Activated CD8-positive, alpha-beta memory T cell treated with anti-CD3 and anti-CD28 coated beads for 48 hours (primary cell): ENCODE measurements around the gene TAS2R16.

Experiments used
- DNase-seq, 3 experiments: peaks; one replicate each; pipeline ENCODE4 v3.0.0-alpha.2; 2020; ENCODE audit warnings: low read depth in 2 of 3, low spot score in 2 of 3

The TAS2R16 gene

GRCh38 chr7:122995600-122995999 lies at the start of gene TAS2R16:
Gene TAS2R16 (minus strand): TSS chr7:122995700. CDS start chr7:122995634, 66 bp downstream.
- DNase-seq = no peak

- no peak for DNase-seq
These were observed 48.1 kb upstream of the TAS2R16 start for GRCh38 chr7:123043642-123044041.

GRCh38 chr7:123041101-123041500 lies 45.6 kb upstream of the TAS2R16 start:
- no peak for DNase-seq

- no peak for DNase-seq
These were observed 43.8 kb upstream of the TAS2R16 start for GRCh38 chr7:123039269-123039668.

- no peak for DNase-seq
These were observed 38.6 kb upstream of the TAS2R16 start for GRCh38 chr7:123034106-123034505.

- no peak for DNase-seq
These were observed 35.1 kb upstream of the TAS2R16 start for GRCh38 chr7:123030631-123031030.

- DNase-seq = no peak
These were observed 32.8 kb upstream of the TAS2R16 start for GRCh38 chr7:123028339-123028738.

- DNase-seq = no peak
These were observed 30.8 kb upstream of the TAS2R16 start for GRCh38 chr7:123026251-123026650.

- DNase-seq = no peak
These were observed 29.7 kb upstream of the TAS2R16 start for GRCh38 chr7:123024989-123025758.

GRCh38 chr7:123023126-123023525 lies 27.6 kb upstream of the TAS2R16 start:
- no peak for DNase-seq

- no peak for DNase-seq
These were observed 27.1 kb upstream of the TAS2R16 start for GRCh38 chr7:123022576-123022975.

GRCh38 chr7:123012435-123012834 lies 16.9 kb upstream of the TAS2R16 start:
- no peak for DNase-seq

- no peak for DNase-seq
These were observed 16.4 kb upstream of the TAS2R16 start for GRCh38 chr7:123011766-123012369.

- DNase-seq = no peak
These were observed 9.4 kb upstream of the TAS2R16 start for GRCh38 chr7:123004931-123005330.

- no peak for DNase-seq
These were observed 8.1 kb upstream of the TAS2R16 start for GRCh38 chr7:123003539-123004126.

- no peak for DNase-seq
These were observed 5.9 kb downstream of the TAS2R16 start for GRCh38 chr7:122989577-122989976.

GRCh38 chr7:122989041-122989440 lies 6.5 kb downstream of the TAS2R16 start:
- no peak for DNase-seq

- DNase-seq = no peak
These were observed 7.2 kb downstream of the TAS2R16 start for GRCh38 chr7:122988333-122988732.

GRCh38 chr7:122987463-122987862 lies 8.0 kb downstream of the TAS2R16 start:
- DNase-seq = no peak

GRCh38 chr7:122984021-122984420 lies 11.5 kb downstream of the TAS2R16 start:
- no peak for DNase-seq

GRCh38 chr7:122983261-122983660 lies 12.2 kb downstream of the TAS2R16 start:
- DNase-seq = no peak

GRCh38 chr7:122975341-122975740 lies 20.2 kb downstream of the TAS2R16 start:
- DNase-seq = no peak
